GM06990 (cell line): ENCODE measurements around the gene KLK14.

Experiments used
- DNase-seq: peaks from one replicate; pipeline ENCODE4 v3.0.0-alpha.2; 2011; ENCODE audit not compliant: insufficient read length; ENCODE audit errors: extremely low read depth
- H3K27me3 ChIP-seq: replicated peaks from 2 replicates; pipeline ENCODE4 v1.6.0; 2011; ENCODE audit warnings: low read length; ENCODE audit not compliant: control insufficient read depth, insufficient read depth
- H3K36me3 ChIP-seq: 2 replicates; pipeline ENCODE4 v1.5.1; 2011; ENCODE audit warnings: low read length; ENCODE audit not compliant: control insufficient read depth, insufficient read depth
- H3K4me3 ChIP-seq: replicated peaks from 2 replicates; pipeline ENCODE4 v1.5.1; 2011; ENCODE audit warnings: low read depth, mild to moderate bottlenecking, control low read depth, low read length
- CTCF ChIP-seq: IDR thresholded peaks from 2 replicates; pipeline ENCODE4 v1.5.1; 2011; ENCODE audit warnings: low read length, control low read depth, mild to moderate bottlenecking, inconsistent platforms; ENCODE audit not compliant: insufficient read depth, poor library complexity, severe bottlenecking

The KLK14 gene

GRCh38 chr19:51097166-51097738 is 14.6 kb upstream of the KLK14 start:
- no peak for DNase-seq
- Histone ChIP-seq H3K27me3 (no peaks in the 10 kb centered on the region), H3K36me3 (peaks cover 5% of the 10 kb centered on the region), H3K4me3 (no peak overlapping the region)
- TF ChIP-seq CTCF, result peak; percentile 79

DNA sequence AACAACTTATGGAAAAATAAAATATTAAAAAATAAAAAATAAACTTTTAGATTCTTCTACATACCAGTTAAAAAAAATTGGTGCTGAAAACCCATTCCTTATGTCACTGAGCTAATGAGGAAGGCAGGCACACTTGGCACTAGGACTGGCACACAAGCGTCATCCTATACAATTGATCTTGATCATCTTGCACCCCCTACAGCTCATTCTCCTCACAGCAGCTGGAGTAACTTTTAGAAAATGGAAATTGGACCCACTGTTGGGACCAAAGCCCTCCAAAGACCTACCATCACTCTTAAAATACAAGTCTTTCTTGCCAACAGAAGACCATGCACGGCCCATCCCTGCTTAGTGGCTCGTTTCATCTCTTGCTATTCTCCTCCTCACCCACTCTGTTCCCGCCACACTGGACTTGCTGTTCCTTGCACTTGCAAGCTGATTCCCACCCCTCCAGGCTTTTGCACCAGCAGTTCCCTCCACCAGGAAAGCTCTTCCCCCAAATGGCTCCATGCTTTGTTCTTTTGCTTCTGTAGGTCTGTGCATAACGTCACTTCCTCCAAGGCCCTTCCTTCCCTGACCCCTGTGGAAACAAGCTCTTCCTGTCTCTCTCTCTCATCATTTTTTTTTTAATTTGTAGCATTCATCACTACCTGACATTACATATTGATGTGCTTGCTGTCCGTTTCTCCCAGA is 13.9 kb upstream of the KLK14 start:
- DNase-seq, result no peak
- H3K4me3 ChIP-seq, result no peak overlapping the region
- peaks cover 4% of the 10 kb centered on the region for H3K36me3 ChIP-seq
- H3K27me3 ChIP-seq, result no peaks in the 10 kb centered on the region
- peak; percentile 33 for TF ChIP-seq CTCF

GRCh38 chr19:51094696-51095279 is 12.1 kb upstream of the KLK14 start:
- TF ChIP-seq CTCF, result peak; percentile 64
- no peaks in the 10 kb centered on the region for H3K27me3 ChIP-seq
- H3K4me3 ChIP-seq, result no peak overlapping the region
- no peak for DNase-seq
- no peaks in the 10 kb centered on the region; the same call in none of the 2 replicates for H3K36me3 ChIP-seq

DNA sequence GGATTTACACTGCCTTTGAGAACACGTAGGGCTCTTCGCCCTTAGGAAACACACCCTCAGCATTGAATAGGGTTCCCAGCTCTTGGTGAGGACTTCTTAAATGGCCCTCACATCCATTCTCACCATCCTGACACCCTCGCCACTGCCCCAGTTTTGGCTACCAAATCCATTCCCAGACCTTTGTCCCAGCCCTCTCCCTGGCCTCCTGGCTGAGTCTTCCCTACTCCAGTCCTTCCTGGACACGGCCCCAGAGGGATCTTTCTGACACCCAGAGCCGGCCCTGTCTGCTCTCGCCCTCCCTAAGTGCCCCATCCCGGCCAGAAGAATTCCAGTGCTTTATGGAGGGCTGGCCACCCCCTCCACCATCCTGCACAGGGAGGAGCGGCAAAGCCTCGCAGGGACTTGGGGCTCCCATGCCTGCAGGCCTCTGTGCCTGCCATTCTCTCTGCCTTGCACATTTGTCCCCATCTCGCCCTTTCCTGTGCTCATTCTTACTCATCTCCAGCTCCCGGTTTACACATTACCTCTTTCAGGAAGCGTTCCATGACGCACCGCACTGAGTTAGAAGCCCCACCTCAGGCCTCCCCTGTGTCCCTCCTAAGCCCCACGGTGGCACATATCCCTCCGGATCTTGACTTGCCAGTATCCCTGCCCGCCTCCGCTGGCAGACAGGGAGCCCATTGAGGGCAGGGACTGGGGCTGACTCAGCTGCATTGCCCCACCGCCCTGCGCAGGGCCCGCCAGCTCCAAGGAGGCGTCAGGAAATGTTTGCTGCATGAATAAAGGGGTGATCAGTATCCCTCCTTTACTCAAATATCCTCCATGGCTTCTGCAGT is 11.0 kb upstream of the KLK14 start:
- H3K36me3 ChIP-seq, result no peaks in the 10 kb centered on the region; the same call in none of the 2 replicates
- no peak overlapping the region for H3K4me3 ChIP-seq
- no peak for TF ChIP-seq CTCF
- DNase-seq, result no peak
- H3K27me3 ChIP-seq, result no peaks in the 10 kb centered on the region

DNA sequence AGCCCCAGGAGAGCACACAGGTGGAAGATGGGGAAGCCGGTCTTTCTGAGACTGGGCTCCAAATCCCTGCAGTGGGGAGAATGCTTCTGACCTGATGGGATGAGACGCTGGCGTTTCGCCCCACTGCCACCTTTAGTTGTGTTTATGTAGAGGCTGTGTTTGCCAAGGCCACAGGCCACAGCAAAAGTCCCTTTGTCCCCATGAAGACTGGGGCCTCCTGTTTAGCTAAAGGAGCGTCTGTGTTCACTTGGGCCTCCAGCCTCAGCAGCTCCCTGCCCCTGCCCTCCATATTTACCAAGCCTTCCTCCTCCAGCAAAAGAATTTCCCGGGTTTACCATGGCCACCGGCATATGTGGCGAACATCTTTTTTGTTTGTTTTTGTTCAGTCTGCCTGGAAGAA is 10.4 kb upstream of the KLK14 start:
- no peak for TF ChIP-seq CTCF
- H3K4me3 ChIP-seq, result no peak overlapping the region
- no peak for DNase-seq
- H3K27me3 ChIP-seq, result no peaks in the 10 kb centered on the region
- no peaks in the 10 kb centered on the region; the same call in none of the 2 replicates for H3K36me3 ChIP-seq
